Effector CD4-positive, alpha-beta T cell (primary cell): ENCODE data around the gene TMEM150C.
"Not testable (repeated sequence)": the region's sequence is repeated elsewhere in the genome, so short reads cannot be mapped to it uniquely, and the experiment has no call there.

ENCODE experiments used
- DNase-seq: peaks from one replicate; pipeline ENCODE4 v3.0.0-alpha.2; 2020

The TMEM150C gene

GRCh38 chr4:82510216-82510615, 51.6 kb downstream of the TMEM150C start:
- no peak for DNase-seq

GRCh38 chr4:82508806-82509428, 52.9 kb downstream of the TMEM150C start:
- DNase-seq = no peak

- no peak for DNase-seq
These were observed 53.8 kb downstream of the TMEM150C start for GRCh38 chr4:82508011-82508410.

GRCh38 chr4:82501154-82501442, 60.7 kb downstream of the TMEM150C start:
- no peak for DNase-seq

GRCh38 chr4:82500435-82501153, 61.2 kb downstream of the TMEM150C start:
- DNase-seq = no peak

GRCh38 chr4:82499738-82500434, 61.9 kb downstream of the TMEM150C start:
- no peak for DNase-seq

- no peak for DNase-seq
These were observed 65.4 kb downstream of the TMEM150C start for GRCh38 chr4:82496349-82496748.

GRCh38 chr4:82495666-82496065, 66.1 kb downstream of the TMEM150C start:
- no peak for DNase-seq

GRCh38 chr4:82493721-82494425, 67.9 kb downstream of the TMEM150C start:
- DNase-seq = no peak

GRCh38 chr4:82491251-82491960, 70.4 kb downstream of the TMEM150C start:
- DNase-seq = no peak

- DNase-seq = no peak
These were observed 71.8 kb downstream of the TMEM150C start for GRCh38 chr4:82489987-82490386.

GRCh38 chr4:82489076-82489475, 72.7 kb downstream of the TMEM150C start:
- DNase-seq = no peak

GRCh38 chr4:82484996-82485783, 76.6 kb downstream of the TMEM150C start:
- DNase-seq = no peak

GRCh38 chr4:82482387-82482786, 79.4 kb downstream of the TMEM150C start:
- no peak for DNase-seq

- no peak for DNase-seq
These were observed 80.3 kb downstream of the TMEM150C start for GRCh38 chr4:82481506-82481840.

GRCh38 chr4:82480771-82481505, 80.8 kb downstream of the TMEM150C start:
- DNase-seq = no peak

GRCh38 chr4:82479562-82479961, 82.2 kb downstream of the TMEM150C start:
- no peak for DNase-seq

- DNase-seq = not testable (repeated sequence)
These were observed 84.3 kb downstream of the TMEM150C start for GRCh38 chr4:82477469-82477868.

GRCh38 chr4:82475931-82476330, 85.9 kb downstream of the TMEM150C start:
- DNase-seq = not testable (repeated sequence)

- DNase-seq = no peak
These were observed 88.1 kb downstream of the TMEM150C start for GRCh38 chr4:82473621-82474164.

- not testable (repeated sequence) for DNase-seq
These were observed 88.7 kb downstream of the TMEM150C start for GRCh38 chr4:82473080-82473479.
